DMS79 (cell line): ENCODE data around the gene CDT1.
"Not testable (repeated sequence)": the region's sequence is repeated elsewhere in the genome, so short reads cannot be mapped to it uniquely, and the experiment has no call there.

Source experiments
- DNase-seq: peaks from one replicate; lab custom pipeline; 2025; lab: John Stamatoyannopoulos, UW

The CDT1 gene

DNA sequence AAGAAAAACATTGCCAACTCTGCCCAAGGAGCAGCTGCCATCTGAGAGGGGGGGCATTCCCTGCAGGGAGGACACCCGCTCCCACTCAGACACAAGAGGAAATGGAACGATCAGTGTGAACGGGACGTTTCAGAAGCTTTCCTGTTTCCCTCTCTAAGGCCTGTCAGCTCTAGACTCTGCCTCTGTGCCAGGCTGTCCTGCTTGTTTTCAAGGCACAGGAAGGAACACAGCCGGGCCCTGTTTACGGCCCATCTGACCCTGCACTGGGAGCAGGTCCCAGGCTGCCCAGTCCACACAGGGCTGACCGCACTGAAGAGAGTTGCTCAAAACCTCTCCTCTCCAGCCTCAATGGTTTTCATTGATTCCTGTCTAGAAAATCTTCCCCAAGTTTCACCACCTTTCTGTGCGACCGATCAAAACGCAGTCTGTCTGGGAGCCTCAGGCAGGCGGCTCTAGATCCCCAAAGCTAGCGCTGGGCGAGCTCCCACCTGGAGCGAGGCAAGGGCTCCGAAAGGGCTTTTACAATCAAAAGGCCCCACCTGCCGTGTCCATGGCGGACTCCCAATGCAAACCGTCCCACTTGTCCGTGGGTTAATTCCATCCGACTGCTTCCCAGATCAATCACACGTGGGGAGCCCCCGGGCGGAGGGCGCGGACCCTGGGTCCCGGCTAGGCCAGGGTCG lies 20.1 kb upstream of the CDT1 start:
- DNase-seq: no peak

DNA sequence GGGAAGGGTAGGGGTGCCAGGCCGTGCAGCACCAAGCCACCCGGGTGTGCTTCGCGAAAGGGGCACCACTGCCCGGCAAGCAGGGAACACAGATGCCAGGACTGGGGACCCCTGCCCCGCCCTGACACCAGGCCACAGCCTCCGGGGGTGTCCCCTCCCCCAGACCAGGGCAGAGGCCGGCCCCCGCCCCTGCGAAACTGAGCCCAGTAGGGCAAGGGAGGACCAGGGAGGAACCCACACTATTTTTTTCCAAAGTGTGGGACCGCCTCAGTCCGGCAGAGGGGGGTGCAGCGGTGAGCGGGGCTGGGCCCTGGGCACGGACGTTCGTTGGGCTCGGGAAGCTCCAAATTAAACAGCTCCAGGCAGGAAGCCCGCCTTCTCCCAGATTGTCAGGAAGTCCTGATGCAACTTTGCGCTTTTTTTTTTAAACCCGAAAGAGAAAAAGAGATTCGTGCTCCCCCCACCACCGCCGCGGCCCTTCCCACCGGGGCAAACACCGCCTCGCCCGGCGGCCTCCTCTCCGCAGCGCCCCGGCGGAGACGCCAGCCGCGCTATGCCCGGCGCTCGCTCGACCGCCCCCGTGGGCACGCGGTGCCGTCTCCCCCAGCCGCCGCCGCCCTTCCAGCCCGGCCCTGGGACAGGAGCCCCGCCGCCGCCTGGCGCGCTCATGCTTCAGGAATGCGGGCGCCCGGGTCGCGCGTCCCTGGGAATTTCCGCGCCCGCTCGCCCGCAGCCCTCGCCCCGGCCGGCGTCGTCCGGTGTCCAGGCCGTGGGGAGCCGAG lies 19.3 kb upstream of the CDT1 start:
- no peak for DNase-seq

DNA sequence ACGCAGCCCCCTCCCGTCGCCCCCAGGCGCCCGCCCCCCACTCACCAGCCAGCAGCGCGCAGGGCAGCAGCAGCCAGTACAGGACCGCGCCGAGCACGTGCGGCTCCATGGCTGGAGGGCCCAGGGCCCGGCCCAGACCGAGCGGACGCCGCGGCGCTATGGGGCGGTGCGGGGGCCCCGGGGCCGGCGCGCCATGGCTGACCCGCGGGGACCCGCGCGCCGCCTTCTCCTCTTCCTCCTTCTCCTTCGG lies 18.8 kb upstream of the CDT1 start:
- no peak for DNase-seq

GRCh38 chr16:88785106-88785924 lies 18.3 kb upstream of the CDT1 start, which contains the start of gene PIEZO1:
PIEZO1 (minus strand) TSS chr16:88785220; CDS start chr16:88784964, 256 bp downstream.
- no peak for DNase-seq

DNA sequence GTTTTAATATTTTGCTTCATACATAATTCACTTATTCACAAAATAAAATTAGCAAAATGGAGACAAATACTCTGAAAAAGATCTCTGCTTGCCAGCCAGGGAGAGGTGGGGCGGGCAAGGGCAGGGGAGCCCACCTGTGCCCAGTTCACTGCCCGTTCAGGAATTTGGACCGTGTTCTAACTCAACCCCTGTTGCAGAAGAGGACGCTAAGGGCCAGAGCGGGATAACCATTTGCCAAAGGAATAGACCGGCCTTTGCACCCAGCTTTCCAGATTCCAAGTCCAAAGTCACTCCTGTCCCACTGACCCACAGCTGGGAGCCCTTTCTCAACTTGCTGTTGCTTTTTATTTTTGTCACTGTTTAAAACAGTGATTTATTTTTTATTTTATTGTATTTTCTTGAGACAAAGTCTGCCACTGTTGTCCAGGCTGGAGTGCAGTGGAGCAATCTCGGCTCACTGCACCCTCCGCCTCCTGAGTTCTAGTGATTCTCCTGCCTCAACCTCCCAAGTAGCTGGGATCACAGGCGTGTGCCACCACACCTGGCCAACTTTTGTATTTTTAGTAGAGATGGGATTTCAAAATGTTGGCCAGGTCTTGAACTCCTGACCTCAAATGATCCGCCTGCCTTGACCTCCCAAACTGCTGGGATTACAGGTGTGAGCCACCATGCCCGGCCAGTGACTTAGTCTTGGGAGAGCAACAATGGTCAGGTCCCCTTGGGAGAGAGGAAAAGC lies 15.8 kb upstream of the CDT1 start:
- no peak for DNase-seq

DNA sequence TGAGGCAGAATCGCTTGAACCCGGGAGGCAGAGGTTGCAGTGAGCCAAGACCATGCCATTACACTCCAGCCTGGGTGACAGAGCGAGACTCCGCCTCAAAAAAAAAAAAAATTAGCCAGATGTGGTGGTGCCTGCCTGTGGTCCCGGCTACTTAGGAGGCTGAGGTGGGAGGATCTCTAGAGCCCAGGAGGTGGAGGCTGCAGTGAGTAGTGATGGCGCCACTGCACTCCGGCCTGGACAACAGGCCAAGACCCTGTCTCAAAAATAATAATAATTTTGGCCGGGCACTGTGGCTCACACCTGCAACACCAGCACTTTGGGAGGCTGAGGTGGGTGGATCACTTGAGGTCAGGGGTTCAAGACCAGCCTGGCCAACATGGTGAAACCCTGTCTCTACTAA lies 14.8 kb upstream of the CDT1 start:
- DNase-seq: not testable (repeated sequence)

GRCh38 chr16:88789594-88789993 lies 14.0 kb upstream of the CDT1 start:
- DNase-seq: no peak

- no peak for DNase-seq
These were observed 13.0 kb upstream of the CDT1 start for GRCh38 chr16:88790312-88791211.

- DNase-seq: no peak
These were observed 11.5 kb upstream of the CDT1 start for GRCh38 chr16:88792078-88792550.

- no peak for DNase-seq
These were observed 10.8 kb upstream of the CDT1 start for GRCh38 chr16:88792668-88793250.

- DNase-seq: no peak
These were observed 10.2 kb upstream of the CDT1 start for GRCh38 chr16:88793251-88793954.

GRCh38 chr16:88796278-88796677 lies 7.3 kb upstream of the CDT1 start:
- DNase-seq: no peak

GRCh38 chr16:88798073-88798472 lies 5.5 kb upstream of the CDT1 start:
- DNase-seq: no peak

DNA sequence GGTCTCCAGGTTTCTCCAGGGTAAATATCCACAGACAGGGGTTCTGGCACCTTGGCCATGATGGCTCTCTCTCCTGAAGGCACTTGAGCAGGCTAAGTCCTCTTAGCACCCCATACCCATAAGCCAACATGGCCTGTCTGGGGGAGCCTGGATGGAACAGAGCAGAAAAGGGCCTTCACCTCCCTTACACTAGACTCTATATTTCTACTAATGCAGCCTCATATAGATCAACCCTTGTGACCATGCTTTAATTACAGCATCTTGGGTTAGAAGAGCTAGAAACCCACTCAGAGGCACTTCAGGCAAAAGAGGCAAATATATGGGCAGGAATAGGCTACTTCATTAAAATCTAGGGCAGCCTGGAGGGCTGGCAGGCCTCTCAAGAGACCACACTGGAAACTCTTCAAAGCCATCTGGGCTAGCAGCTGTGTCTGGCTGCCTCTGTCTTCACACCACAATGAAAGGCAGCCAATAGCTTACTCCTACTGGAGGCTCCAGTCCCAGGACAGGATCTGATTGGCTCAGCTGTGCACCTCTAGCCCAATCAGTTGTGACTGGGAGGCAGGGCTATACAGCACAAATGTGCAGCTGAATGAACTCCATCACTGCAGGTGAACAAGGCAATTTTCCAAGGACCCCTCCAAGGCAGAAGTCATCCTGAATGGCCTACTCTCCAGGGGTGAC lies 4.7 kb upstream of the CDT1 start:
- DNase-seq: peak; percentile 95

DNA sequence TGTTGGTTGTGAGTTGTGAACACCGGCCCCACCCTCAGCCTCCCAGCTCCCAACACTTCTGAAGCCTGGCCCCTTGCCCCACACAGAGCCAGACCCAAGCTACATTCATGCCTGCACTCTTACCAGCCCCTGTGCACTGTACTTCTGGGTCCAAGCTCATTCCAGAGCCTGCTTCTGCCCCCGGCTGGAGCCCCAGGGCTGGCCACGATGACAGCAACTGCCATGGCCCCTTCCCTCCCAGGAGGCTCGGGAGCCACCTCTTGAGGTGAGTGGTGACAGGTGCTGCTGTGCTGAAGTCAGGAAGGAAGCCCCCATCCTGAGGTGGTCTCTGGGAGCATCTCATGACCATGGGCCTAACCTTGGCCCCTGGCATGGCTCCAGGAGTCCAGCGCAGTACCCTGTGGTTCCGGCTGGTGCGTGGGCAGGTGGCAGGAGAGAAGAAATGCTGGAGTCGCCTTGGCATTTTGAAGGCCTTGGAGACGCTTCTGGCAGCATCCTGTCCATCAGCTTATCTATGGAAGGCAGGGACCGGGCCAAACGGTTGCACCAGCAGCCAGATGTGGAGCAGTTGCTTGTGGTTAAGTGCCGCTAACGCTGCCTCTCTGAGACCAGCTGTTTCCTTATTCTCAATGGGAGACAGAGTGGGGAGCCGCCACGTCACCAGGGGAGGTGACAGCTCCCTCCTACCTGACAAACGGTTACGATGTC lies 3.9 kb upstream of the CDT1 start:
- no peak for DNase-seq

DNA sequence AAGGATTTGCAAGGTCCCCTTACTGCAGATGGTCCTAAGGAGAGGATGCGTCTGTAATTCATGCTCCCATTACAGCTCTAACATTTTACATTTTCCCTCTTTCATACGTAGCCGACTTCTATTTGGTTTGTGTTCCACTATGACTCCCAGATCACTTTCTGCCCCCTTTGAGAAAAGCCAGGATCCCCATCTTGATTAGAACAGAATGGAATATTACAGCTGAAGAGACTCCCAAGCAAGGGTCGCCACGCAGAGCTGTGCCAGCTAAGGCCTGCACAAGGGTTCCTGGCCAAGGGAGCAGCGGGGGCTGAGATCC lies 3.4 kb upstream of the CDT1 start:
- DNase-seq: no peak

- DNase-seq: no peak
These were observed 573 bp downstream of the CDT1 start for GRCh38 chr16:88804173-88804551.

DNA sequence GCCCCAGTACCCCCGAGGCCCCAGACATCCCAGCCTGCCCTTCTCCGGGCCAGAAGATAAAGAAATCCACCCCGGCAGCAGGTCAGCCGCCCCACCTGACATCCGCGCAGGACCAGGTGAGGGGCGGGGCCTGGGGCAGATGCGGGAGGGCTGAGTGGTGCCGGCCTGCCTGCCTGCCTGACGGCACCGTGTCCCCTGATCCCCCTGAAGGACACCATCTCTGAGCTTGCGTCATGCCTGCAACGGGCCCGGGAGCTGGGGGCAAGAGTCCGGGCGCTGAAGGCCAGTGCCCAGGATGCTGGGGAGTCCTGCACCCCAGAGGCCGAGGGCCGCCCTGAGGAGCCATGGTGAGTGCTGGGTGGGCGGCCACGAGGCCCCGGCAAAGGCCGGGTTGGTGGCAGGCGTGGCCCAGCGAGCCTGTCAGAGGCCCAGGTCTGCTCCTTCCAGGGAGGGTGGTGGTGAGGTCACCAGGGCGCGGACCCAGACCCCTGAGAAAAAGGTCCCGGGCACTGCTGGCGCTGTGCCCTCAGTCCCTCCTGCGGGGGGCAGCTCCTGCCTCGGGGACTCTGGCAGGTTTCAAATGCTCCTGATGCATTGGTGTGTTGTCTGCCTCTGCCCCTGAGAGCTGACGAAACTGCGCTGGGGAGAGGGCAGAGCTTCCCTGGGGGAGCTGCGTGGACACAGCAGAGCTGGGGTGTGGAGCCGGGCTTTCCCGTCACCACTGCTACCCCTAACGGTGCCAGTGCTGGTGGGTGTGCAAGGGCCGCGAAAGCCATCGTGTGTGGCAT lies 1.2 kb downstream of the CDT1 start:
- peak; percentile 7 for DNase-seq
